ENCODE measurements around the gene DNAJC5G. TPM values are rescaled to one million over a fixed set of nuclear protein-coding genes. Genes with fewer than 3 reads are reported as not detected.

The DNAJC5G gene
- total and polyA plus RNA-seq, 2 of the 13 experiments (the other 11 are each of a cell fraction or from before 2014, with no cell fraction given): 0.05 TPM; not detected in 1

- TF ChIP-seq CBX5 (CRISPR knock-in tag; IDR thresholded peaks at IDR 0.05; ENCODE audit: borderline replicate concordance): peak; percentile 91; the same call in 1 of the 2 replicates
- TF ChIP-seq ZNF562 (CRISPR knock-in tag; IDR thresholded peaks at IDR 0.05; ENCODE audit: borderline replicate concordance): no peak
- peak; percentile 86 for TF ChIP-seq ZNF280B (CRISPR knock-in tag; IDR thresholded peaks at IDR 0.05; ENCODE audit: borderline replicate concordance)
- peak; percentile 100 for TF ChIP-seq ATF3 (CRISPR knock-in tag; IDR thresholded peaks at IDR 0.05)
- TF ChIP-seq SOX13 (IDR thresholded peaks at IDR 0.05): 0 out of 2 replicates have a peak, but pooled peaks have one; percentile 26
- TF ChIP-seq SOX13 (CRISPR knock-in tag; conservative IDR thresholded peaks at IDR 0.05 in 1 of 2, IDR thresholded peaks at IDR 0.05 in 1 of 2): peak in 1 of 2 experiments; percentile 64; a peak in 1 of 4 replicates
- TF ChIP-seq ZNF644 (CRISPR knock-in tag; IDR thresholded peaks at IDR 0.05; ENCODE audit: low read depth): peak; percentile 56
- TF ChIP-seq ZNF570 (CRISPR knock-in tag; IDR thresholded peaks at IDR 0.05; ENCODE audit: borderline replicate concordance): no peak
- no peak for TF ChIP-seq MLLT10 (CRISPR knock-in tag; IDR thresholded peaks at IDR 0.05)
- peak; percentile 95 for TF ChIP-seq CREB1 (IDR thresholded peaks at IDR 0.05)
- peak; percentile 91 for TF ChIP-seq CREB1 (CRISPR knock-in tag; IDR thresholded peaks at IDR 0.05)
- TF ChIP-seq ZNF687 (CRISPR knock-in tag; IDR thresholded peaks at IDR 0.05): peak; percentile 96
- TF ChIP-seq ZSCAN30 (CRISPR knock-in tag; IDR thresholded peaks at IDR 0.05): no peak
- TF ChIP-seq MYC (CRISPR knock-in tag; IDR thresholded peaks at IDR 0.05; ENCODE audit: borderline replicate concordance): peak; percentile 83; the same call in 1 of the 2 replicates
- no peak for TF ChIP-seq TEAD2 (CRISPR knock-in tag; IDR thresholded peaks at IDR 0.05)
- peak; percentile 78; the same call in 1 of the 2 replicates for TF ChIP-seq ZNF784 (CRISPR knock-in tag; IDR thresholded peaks at IDR 0.05; ENCODE audit: borderline replicate concordance)
- TF ChIP-seq ZMYM2 (CRISPR knock-in tag; IDR thresholded peaks at IDR 0.05): no peak
- TF ChIP-seq GZF1 (CRISPR knock-in tag; IDR thresholded peaks at IDR 0.05): no peak
- peak; percentile 74 for TF ChIP-seq POGZ (CRISPR knock-in tag; IDR thresholded peaks at IDR 0.05)
- TF ChIP-seq TARDBP (CRISPR knock-in tag; IDR thresholded peaks at IDR 0.05): peak; percentile 75
- TF ChIP-seq HOXA5 (CRISPR knock-in tag; IDR thresholded peaks at IDR 0.05): peak; percentile 70; the same call in 1 of the 2 replicates
- TF ChIP-seq GLI4 (CRISPR knock-in tag; IDR thresholded peaks at IDR 0.05; ENCODE audit: borderline replicate concordance): no peak
- no peak for TF ChIP-seq HOXA7 (CRISPR knock-in tag; IDR thresholded peaks at IDR 0.05)
- no peak for TF ChIP-seq ONECUT2 (CRISPR knock-in tag; IDR thresholded peaks at IDR 0.05)
- TF ChIP-seq PRPF4 (IDR thresholded peaks at IDR 0.05; ENCODE audit: low read depth, low read length, poor library complexity, severe bottlenecking): no peak
These were observed 45.8 kb downstream of the DNAJC5G start (continued) for GRCh38 chr2:27320958-27321543.
